Measurements from ENCODE around the gene SLX9. TPM values are rescaled to one million over a fixed set of nuclear protein-coding genes. Genes with fewer than 3 reads are reported as not detected.

The SLX9 gene
- total RNA-seq, 1 donor from 2014 or later, result 33.1 TPM

- no peak overlapping the region for H3K4me3 Mint-ChIP-seq (ENCODE audit: low read depth)
- no peaks in the 10 kb centered on the region for H3K4me1 Mint-ChIP-seq (ENCODE audit: low read depth)
- H3K27ac Mint-ChIP-seq, result no peak overlapping the region
- no peaks in the 10 kb centered on the region for H3K9me3 Mint-ChIP-seq (ENCODE audit: low read depth)
- peaks cover 2% of the 10 kb centered on the region for H3K36me3 Mint-ChIP-seq (ENCODE audit: insufficient read depth)
- no peak for DNase-seq (ENCODE audit: low spot score, unreplicated experiment)
- H3K27me3 Mint-ChIP-seq, result no peaks in the 10 kb centered on the region
- TF ChIP-seq CTCF (IDR thresholded peaks at IDR 0.05; ENCODE audit: unreplicated experiment), result no peak
Measured at GRCh38 chr21:44969931-44970755, 30.3 kb downstream of the SLX9 start.

DNA sequence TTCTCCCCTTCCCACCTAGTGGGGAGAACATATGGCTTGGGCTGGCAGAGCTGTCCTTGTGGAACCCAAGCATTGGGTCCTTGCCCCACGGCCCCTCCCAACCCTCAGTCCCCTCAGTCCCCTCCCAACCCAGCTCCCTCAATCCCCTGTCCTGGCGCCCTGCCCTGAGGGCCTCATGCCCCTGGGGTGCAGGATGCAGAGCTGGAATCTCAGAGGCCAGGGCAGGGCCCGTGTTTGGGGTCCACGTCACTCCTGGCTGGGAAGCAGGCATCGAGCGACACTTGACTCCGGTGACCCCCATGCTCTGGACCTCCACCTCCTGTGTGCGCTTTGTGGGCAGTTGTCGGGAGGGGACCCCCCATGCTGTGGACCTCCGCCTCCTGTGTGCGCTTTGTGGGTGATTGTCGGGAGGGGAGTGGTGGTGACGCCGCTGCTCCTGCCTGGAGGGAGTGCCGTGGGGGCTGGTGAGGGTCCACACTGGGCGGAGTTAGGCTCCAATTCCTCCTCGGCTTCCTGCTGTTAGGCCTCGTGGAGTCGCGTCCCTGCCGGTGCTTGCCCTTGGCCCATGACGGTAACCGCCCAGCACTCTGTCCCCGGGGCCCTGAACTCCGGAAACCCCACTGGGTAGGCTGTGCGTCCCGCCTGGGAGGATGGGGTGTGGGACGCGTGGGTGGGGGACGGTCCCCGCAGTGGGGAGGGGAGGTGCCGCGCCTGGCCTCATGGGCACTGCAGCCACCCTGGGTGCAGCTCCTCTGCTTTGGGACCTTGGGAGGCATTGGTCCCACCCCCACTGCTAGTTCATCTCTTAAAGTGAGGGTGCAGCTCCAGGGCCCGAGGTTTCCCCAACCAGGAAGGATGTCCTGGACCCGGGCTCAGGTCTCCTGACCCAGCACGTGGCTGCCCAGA is 31.2 kb downstream of the SLX9 start:
- Mint-ChIP-seq H3K4me3 (ENCODE audit: low read depth) (no peak overlapping the region), H3K9me3 (ENCODE audit: low read depth) (no peaks in the 10 kb centered on the region), H3K36me3 (ENCODE audit: insufficient read depth) (no peaks in the 10 kb centered on the region), H3K27ac (no peak overlapping the region), H3K4me1 (ENCODE audit: low read depth) (no peaks in the 10 kb centered on the region), H3K27me3 (no peaks in the 10 kb centered on the region)
- no peak for DNase-seq (ENCODE audit: low spot score, unreplicated experiment)
- no peak for TF ChIP-seq CTCF (IDR thresholded peaks at IDR 0.05; ENCODE audit: unreplicated experiment)

DNA sequence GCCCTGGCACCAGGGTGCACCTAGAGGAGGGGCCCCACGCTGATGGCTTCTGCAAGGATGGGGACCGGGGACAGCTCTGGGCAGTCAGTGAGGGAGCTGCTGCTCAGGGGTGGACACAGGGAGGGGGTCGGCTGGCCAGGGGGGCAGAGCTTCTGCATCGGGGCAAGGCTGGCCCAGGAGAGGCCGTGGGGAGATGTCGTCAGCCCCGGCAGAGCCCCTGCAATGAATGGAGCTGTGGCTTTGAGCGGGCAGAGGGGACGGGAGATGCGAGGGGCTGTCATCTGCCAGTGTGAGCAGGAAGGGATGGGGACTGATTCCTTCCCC is 31.8 kb downstream of the SLX9 start:
- Mint-ChIP-seq H3K4me3 (ENCODE audit: low read depth) (no peak overlapping the region), H3K36me3 (ENCODE audit: insufficient read depth) (no peaks in the 10 kb centered on the region), H3K4me1 (ENCODE audit: low read depth) (no peaks in the 10 kb centered on the region), H3K27ac (no peak overlapping the region), H3K27me3 (no peaks in the 10 kb centered on the region), H3K9me3 (ENCODE audit: low read depth) (no peaks in the 10 kb centered on the region)
- TF ChIP-seq CTCF (IDR thresholded peaks at IDR 0.05; ENCODE audit: unreplicated experiment), result no peak
- no peak for DNase-seq (ENCODE audit: low spot score, unreplicated experiment)

- DNase-seq (ENCODE audit: low spot score, unreplicated experiment), result no peak
- Mint-ChIP-seq H3K36me3 (ENCODE audit: insufficient read depth) (no peaks in the 10 kb centered on the region), H3K4me3 (ENCODE audit: low read depth) (no peak overlapping the region), H3K27me3 (no peaks in the 10 kb centered on the region), H3K9me3 (ENCODE audit: low read depth) (no peaks in the 10 kb centered on the region), H3K4me1 (ENCODE audit: low read depth) (no peaks in the 10 kb centered on the region), H3K27ac (no peak overlapping the region)
- no peak for TF ChIP-seq CTCF (IDR thresholded peaks at IDR 0.05; ENCODE audit: unreplicated experiment)
Measured at GRCh38 chr21:44972301-44972814, 32.5 kb downstream of the SLX9 start.

GRCh38 chr21:44972821-44973220 is 33.0 kb downstream of the SLX9 start:
- Mint-ChIP-seq H3K9me3 (ENCODE audit: low read depth) (no peaks in the 10 kb centered on the region), H3K27me3 (no peaks in the 10 kb centered on the region), H3K4me1 (ENCODE audit: low read depth) (no peaks in the 10 kb centered on the region), H3K36me3 (ENCODE audit: insufficient read depth) (no peaks in the 10 kb centered on the region), H3K27ac (no peak overlapping the region), H3K4me3 (ENCODE audit: low read depth) (no peak overlapping the region)
- no peak for TF ChIP-seq CTCF (IDR thresholded peaks at IDR 0.05; ENCODE audit: unreplicated experiment)
- no peak for DNase-seq (ENCODE audit: low spot score, unreplicated experiment)
